Endothelial cell of umbilical vein (primary cell): Measurements from ENCODE around the gene THBS4. TPM values are rescaled to one million over a fixed set of nuclear protein-coding genes. Genes with fewer than 3 reads are reported as not detected.

Experiments
- BruUV-seq: library from RNA; stranded (reverse); fragments of 400-500 nt; replicated peaks from 2 replicates; lab custom pipeline; 2021; lab: Mats Ljungman, UMichigan
- CTCF ChIA-PET: fragments of 300-600, 350-600 bp; sonication (Branson Sonifier 250); formaldehyde crosslinking; loops from one replicate; lab custom pipeline; 2021; ENCODE audit warnings: antibody characterized with exemption, inconsistent platforms; lab: Charles Lee
- POLR2A ChIA-PET: fragments of 300-600, 350-600 bp; sonication (Branson Sonifier 250); formaldehyde crosslinking; loops from one replicate; lab custom pipeline; 2021; ENCODE audit warnings: antibody characterized with exemption, inconsistent platforms; lab: Charles Lee
- DNase-seq: peaks from one replicate; pipeline ENCODE4 v3.0.0-alpha.2; 2011; ENCODE audit warnings: low read depth, low spot score
- FAIRE-seq: peaks from 2 replicates; lab custom pipeline; 2011; peaks lifted over from hg19 to GRCh38; lab: Jason Lieb, UNC
- H2AFZ ChIP-seq: 2 replicates; pipeline ENCODE4 v1.6.0; 2012; ENCODE audit warnings: low read depth, low read length, control low read depth, inconsistent platforms
- H3K27ac ChIP-seq: 2 replicates; pipeline ENCODE4 v1.5.1; 2011; ENCODE audit warnings: low read depth, mild to moderate bottlenecking, control low read depth, low read length, moderate library complexity; ENCODE audit not compliant: insufficient read depth
- H3K27me3 ChIP-seq, 2 experiments: 2 replicates each; pipeline versions ENCODE4 v1.6.0 to v1.6.1; 2011; ENCODE audit warnings: low read length in 2 of 2, mixed read lengths in 1 of 2; ENCODE audit not compliant: control insufficient read depth in 2 of 2, insufficient read depth in 2 of 2
- H3K36me3 ChIP-seq, 2 experiments: 2 replicates in 1 of 2; 3 replicates in 1 of 2; pipeline ENCODE4 v1.5.1; 2011; ENCODE audit warnings: low read length in 2 of 2, mild to moderate bottlenecking in 1 of 2, moderate library complexity in 1 of 2; ENCODE audit not compliant: control insufficient read depth in 2 of 2, insufficient read depth in 2 of 2; ENCODE audit errors: extremely low read depth in 1 of 2
- H3K4me1 ChIP-seq: 3 replicates; pipeline ENCODE4 v1.5.1; 2011; ENCODE audit warnings: mild to moderate bottlenecking, low read length; ENCODE audit not compliant: control insufficient read depth, insufficient read depth; ENCODE audit errors: extremely low read depth
- H3K4me2 ChIP-seq: 2 replicates; pipeline ENCODE4 v1.6.1; 2011; ENCODE audit warnings: low read length, control low read depth, mixed read lengths; ENCODE audit not compliant: insufficient read depth
- H3K4me3 ChIP-seq, 3 experiments: fragments of 200-600 bp in 1 of 3; sonication (generic), shearing (Covaris generic) in 1 of 3; replicated peaks in 1 of 3; 2 replicates each; pipeline ENCODE4 v1.5.1; 2011 to 2016; ENCODE audit warnings: control low read depth in 3 of 3, low read length in 3 of 3, mild to moderate bottlenecking in 2 of 3, inconsistent platforms in 1 of 3, low read depth in 1 of 3, moderate library complexity in 1 of 3; ENCODE audit not compliant: insufficient read depth in 1 of 3
- H3K79me2 ChIP-seq: 2 replicates; pipeline ENCODE4 v1.6.0; 2012; ENCODE audit warnings: low read length, inconsistent platforms; ENCODE audit not compliant: control insufficient read depth, insufficient read depth
- H3K9ac ChIP-seq: replicated peaks from 2 replicates; pipeline ENCODE3; 2011; ENCODE audit warnings: low read length, control low read depth; ENCODE audit not compliant: insufficient read depth; ENCODE audit errors: extremely low read depth
- H3K9me1 ChIP-seq: replicated peaks from 3 replicates; pipeline ENCODE4 v1.6.0; 2011; ENCODE audit warnings: mild to moderate bottlenecking, low read length; ENCODE audit not compliant: control insufficient read depth, insufficient read depth; ENCODE audit errors: extremely low read depth
- H3K9me3 ChIP-seq: replicated peaks from 2 replicates; pipeline ENCODE4 v1.5.1; 2012; ENCODE audit warnings: low read length, inconsistent platforms; ENCODE audit not compliant: control insufficient read depth, insufficient read depth
- H4K20me1 ChIP-seq: replicated peaks from 2 replicates; pipeline ENCODE3; 2011; ENCODE audit warnings: mild to moderate bottlenecking, low read length; ENCODE audit not compliant: control insufficient read depth, insufficient read depth; ENCODE audit errors: extremely low read depth
- EZH2 ChIP-seq: IDR thresholded peaks from 2 replicates; pipeline ENCODE4 v1.6.1; 2012; ENCODE audit warnings: borderline replicate concordance, low read depth, mild to moderate bottlenecking, moderate library complexity, low read length, inconsistent platforms; ENCODE audit not compliant: severe bottlenecking
- FOS ChIP-seq: IDR thresholded peaks from 2 replicates; pipeline ENCODE4 v1.6.1; 2011; ENCODE audit warnings: mild to moderate bottlenecking, low read length, moderate library complexity, borderline replicate concordance; ENCODE audit not compliant: insufficient read depth
- GATA2 ChIP-seq: IDR thresholded peaks from 2 replicates; pipeline ENCODE4 v1.7.0; 2011; ENCODE audit warnings: low read depth, mild to moderate bottlenecking, moderate library complexity, mixed read lengths, low read length; ENCODE audit not compliant: insufficient read length, insufficient read depth
- JUN ChIP-seq: IDR thresholded peaks from 2 replicates; pipeline ENCODE4 v1.6.1; 2011; ENCODE audit warnings: borderline replicate concordance, low read depth; ENCODE audit not compliant: insufficient read length, insufficient read depth
- MAX ChIP-seq: IDR thresholded peaks from 2 replicates; pipeline ENCODE4 v1.6.1; 2011; ENCODE audit not compliant: insufficient read depth, insufficient read length
- MYC ChIP-seq: IDR thresholded peaks from one replicate; pipeline ENCODE4 v1.6.1; 2011; ENCODE audit warnings: mild to moderate bottlenecking, low read depth, low read length
- POLR2A ChIP-seq: IDR thresholded peaks from 2 replicates; pipeline ENCODE4 v1.6.1; 2012; ENCODE audit warnings: low read depth, mild to moderate bottlenecking, control low read depth, low read length
- POLR2AphosphoS5 ChIP-seq: IDR thresholded peaks from 2 replicates; pipeline ENCODE4 v1.6.1; 2012; ENCODE audit warnings: low read depth, mild to moderate bottlenecking, control low read depth, low read length, moderate library complexity; ENCODE audit not compliant: insufficient read depth
- dilution Hi-C: fragments of 300-500 bp; cut with MboI; formaldehyde crosslinking; loops from one replicate; pipeline ENCODE4 v1.15.0; 2019; ENCODE audit warnings: low sequenced_read_pairs; ENCODE audit not compliant: extremely low pct_ligation_motif_present
- intact Hi-C: fragments of 100-400 bp; cut with micrococcal nuclease; formaldehyde crosslinking; loops from one replicate; pipeline ENCODE4 v1.10.0; 2022
- polyA plus RNA-seq, 4 experiments: library from polyadenylated mRNA; depleted of rRNA in 3 of 4; stranded (reverse) in 3 of 4; unstranded in 1 of 4; fragments of >200 nt; gene quantifications; 2 replicates each; pipeline versions ENCODE4 v1.2.1 to v1.2.3, GENCODE V29; 2011 to 2012; ENCODE audit warnings: missing spikeins in 1 of 4
- total RNA-seq: library from RNA; stranded (reverse); gene quantifications from 2 replicates; pipeline ENCODE4 v1.2.3, GENCODE V29; 2021
- TF ChIP-seq, protein P1 (sequence below), 2 donors: IDR thresholded peaks; 1 replicate in 1 of 2; 2 replicates in 1 of 2; pipeline ENCODE4 v1.5.1; 2011; ENCODE audit warnings: low read length in 2 of 2, mild to moderate bottlenecking in 2 of 2, moderate library complexity in 2 of 2, control low read depth in 1 of 2, inconsistent platforms in 1 of 2, low read depth in 1 of 2; ENCODE audit not compliant: insufficient read depth in 1 of 2; ENCODE audit errors: extremely low read depth in 1 of 2

THBS4 gene
- total and polyA plus RNA-seq, 2 donors (not counting 3 experiments of a cell fraction or from before 2014, with no cell fraction given), result not detected

GRCh38 chr5:80116465-80116864 is 81.3 kb downstream of the THBS4 start:
- no peaks in the 10 kb centered on the region for H3K9me3 ChIP-seq
- H3K4me1 ChIP-seq, result no peaks in the 10 kb centered on the region
- DNase-seq, result no peak
- ChIA-PET CTCF (interaction anchor here (1.5 kb wide), 1 partner anchor 13 kb away, joined by 3 read pairs; no protein-coding TSS in a partner anchor), POLR2A (no interaction called here)
- H3K36me3 ChIP-seq, result no peaks in the 10 kb centered on the region
- no peaks in the 10 kb centered on the region for H3K9me1 ChIP-seq
- no peak overlapping the region for H3K9ac ChIP-seq
- H4K20me1 ChIP-seq, result no peaks in the 10 kb centered on the region
- H3K27ac ChIP-seq, result no peak overlapping the region
- no peak overlapping the region for H3K4me2 ChIP-seq
- dilution Hi-C loops, result no loop called here
- no TSS peak for BruUV-seq
- intact Hi-C loops, result no loop called here
- H2AFZ ChIP-seq, result no peak overlapping the region
- TF ChIP-seq POLR2AphosphoS5 (no peak), POLR2A (no peak), JUN (no peak), MAX (no peak), FOS (no peak), EZH2 (no peak), GATA2 (no peak), MYC (no peak)
- TF ChIP-seq, protein P1, sequence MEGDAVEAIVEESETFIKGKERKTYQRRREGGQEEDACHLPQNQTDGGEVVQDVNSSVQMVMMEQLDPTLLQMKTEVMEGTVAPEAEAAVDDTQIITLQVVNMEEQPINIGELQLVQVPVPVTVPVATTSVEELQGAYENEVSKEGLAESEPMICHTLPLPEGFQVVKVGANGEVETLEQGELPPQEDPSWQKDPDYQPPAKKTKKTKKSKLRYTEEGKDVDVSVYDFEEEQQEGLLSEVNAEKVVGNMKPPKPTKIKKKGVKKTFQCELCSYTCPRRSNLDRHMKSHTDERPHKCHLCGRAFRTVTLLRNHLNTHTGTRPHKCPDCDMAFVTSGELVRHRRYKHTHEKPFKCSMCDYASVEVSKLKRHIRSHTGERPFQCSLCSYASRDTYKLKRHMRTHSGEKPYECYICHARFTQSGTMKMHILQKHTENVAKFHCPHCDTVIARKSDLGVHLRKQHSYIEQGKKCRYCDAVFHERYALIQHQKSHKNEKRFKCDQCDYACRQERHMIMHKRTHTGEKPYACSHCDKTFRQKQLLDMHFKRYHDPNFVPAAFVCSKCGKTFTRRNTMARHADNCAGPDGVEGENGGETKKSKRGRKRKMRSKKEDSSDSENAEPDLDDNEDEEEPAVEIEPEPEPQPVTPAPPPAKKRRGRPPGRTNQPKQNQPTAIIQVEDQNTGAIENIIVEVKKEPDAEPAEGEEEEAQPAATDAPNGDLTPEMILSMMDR (IDR thresholded peaks at IDR 0.05; ENCODE audit: extremely low read depth in 1 of 2, insufficient read depth in 1 of 2, low read depth in 1 of 2, low read length in 2 of 2), result no peak
- no peaks in the 10 kb centered on the region for H3K27me3 ChIP-seq
- FAIRE-seq, result no peak
- no peaks in the 10 kb centered on the region for H3K79me2 ChIP-seq
- H3K4me3 ChIP-seq, result no peak overlapping the region
